Astrocyte of the cerebellum (primary cell): ENCODE data around the gene MYL6.

Experiments
- DNase-seq: peaks from one replicate; pipeline ENCODE4 v3.0.0-alpha.2; 2011; ENCODE audit warnings: low read depth
- H3K4me3 ChIP-seq: 2 replicates; pipeline ENCODE4 v1.5.1; 2011; ENCODE audit warnings: mild to moderate bottlenecking, low read depth, low read length, moderate library complexity
- CTCF ChIP-seq: IDR thresholded peaks from 2 replicates; pipeline ENCODE4 v1.5.1; 2012; ENCODE audit warnings: low read length, low read depth, moderate library complexity, mild to moderate bottlenecking; ENCODE audit errors: missing control alignments
- in situ Hi-C: cut with HindIII; loops from 2 replicates; pipeline ENCODE4 v1.10.0; 2017; ENCODE audit warnings: low sequenced_read_pairs

MYL6 gene

GRCh38 chr12:56178347-56178746 lies 20.2 kb downstream of the MYL6 start:
- TF ChIP-seq CTCF, result no peak
- no peak for DNase-seq
- in situ Hi-C loops, result loop anchor here (10.0 kb wide), 1 partner anchor 54 kb away; the partner anchor contains the start of gene ESYT1
- H3K4me3 ChIP-seq, result no peak overlapping the region

- H3K4me3 ChIP-seq, result no peak overlapping the region
- in situ Hi-C loops, result no loop called here
- DNase-seq, result no peak
- TF ChIP-seq CTCF, result no peak
Measured at GRCh38 chr12:56186957-56187356, 28.8 kb downstream of the MYL6 start.

- TF ChIP-seq CTCF, result no peak
- DNase-seq, result no peak
- in situ Hi-C loops, result no loop called here
- peak overlapping the region; percentile 81 for H3K4me3 ChIP-seq
Measured at GRCh38 chr12:56188131-56188777, 30.1 kb downstream of the MYL6 start.

GRCh38 chr12:56188778-56189098 lies 30.6 kb downstream of the MYL6 start:
- no peak for DNase-seq
- no peak for TF ChIP-seq CTCF
- H3K4me3 ChIP-seq, result peak overlapping the region; percentile 81
- in situ Hi-C loops, result no loop called here

GRCh38 chr12:56189099-56189917 lies 31.1 kb downstream of the MYL6 start, which contains the start of gene SMARCC2:
Gene SMARCC2, minus strand, starts transcription at chr12:56189483. Its CDS starts 22 bp downstream, at chr12:56189461.
- in situ Hi-C loops, result no loop called here

More at GRCh38 chr12:56189099-56189917, 31.1 kb downstream of the MYL6 start, which contains the start of gene SMARCC2:
- TF ChIP-seq CTCF, result peak; percentile 44
- peak within 1 kb of the TSS; percentile 81 for H3K4me3 ChIP-seq
- DNase-seq, result peak; percentile 48
